Small intestine (tissue), 7 donors: ENCODE results near the gene ZBTB46. TPM values are rescaled to one million over a fixed set of nuclear protein-coding genes. Genes with fewer than 3 reads are reported as not detected.
A peak's percentile ranks its signal among the peaks of the same experiment; 100 is the strongest.

Source experiments
- DNase-seq, 2 donors: peaks; one replicate each; pipeline versions ENCODE4 v3.0.0 to v3.0.0-alpha.2; 2013
- FAIRE-seq: peaks from 2 replicates; lab custom pipeline; 2012; peaks lifted over from hg19 to GRCh38; lab: Jason Lieb, UNC
- H3K27ac ChIP-seq, 3 donors: one replicate each; pipeline ENCODE4 v1.5.1; 2013; ENCODE audit warnings: low read length in 2 of 3, mild to moderate bottlenecking in 2 of 3, control low read depth in 1 of 3, inconsistent platforms in 1 of 3, low read depth in 1 of 3, moderate library complexity in 1 of 3
- H3K27me3 ChIP-seq, 3 donors: one replicate each; pipeline ENCODE4 v1.6.1; 2013; ENCODE audit warnings: low read length in 3 of 3, inconsistent platforms in 1 of 3; ENCODE audit not compliant: control insufficient read depth in 3 of 3, insufficient read depth in 3 of 3
- H3K36me3 ChIP-seq, 3 donors: one replicate each; pipeline ENCODE4 v1.6.1; 2013; ENCODE audit warnings: low read length in 3 of 3, inconsistent platforms in 1 of 3, low read depth in 1 of 3, mild to moderate bottlenecking in 1 of 3, moderate library complexity in 1 of 3; ENCODE audit not compliant: control insufficient read depth in 3 of 3, insufficient read depth in 2 of 3
- H3K4me1 ChIP-seq, 3 donors: one replicate each; pipeline ENCODE4 v1.6.1; 2013; ENCODE audit warnings: low read length in 2 of 3, inconsistent platforms in 1 of 3, low read depth in 1 of 3, mild to moderate bottlenecking in 1 of 3, moderate library complexity in 1 of 3; ENCODE audit not compliant: control insufficient read depth in 3 of 3, insufficient read depth in 2 of 3
- H3K4me3 ChIP-seq, 3 donors: one replicate each; pipeline ENCODE4 v1.5.1; 2013; ENCODE audit warnings: low read length in 3 of 3, control low read depth in 1 of 3, inconsistent platforms in 1 of 3, low read depth in 1 of 3, mild to moderate bottlenecking in 1 of 3, moderate library complexity in 1 of 3
- H3K9me3 ChIP-seq, 2 donors: one replicate each; pipeline ENCODE4 v1.6.1; 2013; ENCODE audit warnings: low read depth in 1 of 2, low read length in 1 of 2; ENCODE audit not compliant: control insufficient read depth in 2 of 2, insufficient read depth in 1 of 2
- WGBS, 3 donors: extraction: QIAGEN DNeasy Blood & Tissue Kit; methylation state at CpG; one replicate each; pipeline ENCODE4 v1.1.7; 2013; 5-methylcytosine and 5-hydroxymethylcytosine counted together
- polyA plus RNA-seq, 4 donors: library from polyadenylated mRNA; stranded (reverse) in 3 of 4; unstranded in 1 of 4; fragments of 200-250 nt in 3 of 4; fragments of 120-200 nt in 1 of 4; gene quantifications; one replicate each; pipeline versions ENCODE4 v1.2.1 to v1.2.3, GENCODE V29; 2013
- donor health status: healthy with polysubstance abuse.
- donor health status: control.
- donor health status: control.
- donor health status: Bipolar disorder and iron deficiency.
- donor health status: healthy.

Gene ZBTB46
- polyA plus RNA-seq, 4 donors, result 1.1 to 3.1 (median 2.6) TPM; not detected in 1

DNA sequence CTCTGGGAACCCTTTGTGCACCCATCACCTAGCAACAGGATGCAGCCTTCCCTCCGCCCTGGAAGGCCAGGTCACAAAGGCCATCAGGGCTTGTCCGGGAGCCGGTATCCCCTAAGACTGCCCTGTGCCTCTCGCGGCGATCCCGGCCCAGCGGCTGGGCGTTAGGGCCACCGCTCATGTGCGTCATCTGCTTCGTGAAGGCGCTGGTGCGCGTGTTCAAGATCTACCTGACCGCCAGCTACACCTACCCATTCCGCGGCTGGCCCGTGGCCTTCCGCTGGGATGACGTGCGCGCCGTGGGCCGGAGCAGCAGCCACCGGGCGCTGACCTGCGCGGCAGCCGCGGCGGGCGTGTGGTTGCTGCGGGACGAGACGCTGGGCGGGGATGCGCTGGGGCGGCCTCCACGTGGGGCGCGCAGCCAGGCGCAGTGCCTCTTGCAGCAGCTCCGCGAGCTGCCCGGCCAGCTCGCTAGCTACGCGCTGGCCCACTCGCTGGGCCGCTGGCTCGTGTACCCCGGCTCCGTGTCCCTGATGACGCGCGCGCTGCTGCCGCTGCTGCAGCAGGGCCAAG, 30.4 kb upstream of the ZBTB46 start, which contains the start of gene ABHD16B:
ABHD16B (plus strand) TSS at position 134 of the 570 bp plus-strand sequence; CDS start at position 177, 43 bp downstream.
- 95 to 97% (median 96%) methylated on average over 45 to 59 of the region's 59 CpGs for WGBS, 3 donors

DNA sequence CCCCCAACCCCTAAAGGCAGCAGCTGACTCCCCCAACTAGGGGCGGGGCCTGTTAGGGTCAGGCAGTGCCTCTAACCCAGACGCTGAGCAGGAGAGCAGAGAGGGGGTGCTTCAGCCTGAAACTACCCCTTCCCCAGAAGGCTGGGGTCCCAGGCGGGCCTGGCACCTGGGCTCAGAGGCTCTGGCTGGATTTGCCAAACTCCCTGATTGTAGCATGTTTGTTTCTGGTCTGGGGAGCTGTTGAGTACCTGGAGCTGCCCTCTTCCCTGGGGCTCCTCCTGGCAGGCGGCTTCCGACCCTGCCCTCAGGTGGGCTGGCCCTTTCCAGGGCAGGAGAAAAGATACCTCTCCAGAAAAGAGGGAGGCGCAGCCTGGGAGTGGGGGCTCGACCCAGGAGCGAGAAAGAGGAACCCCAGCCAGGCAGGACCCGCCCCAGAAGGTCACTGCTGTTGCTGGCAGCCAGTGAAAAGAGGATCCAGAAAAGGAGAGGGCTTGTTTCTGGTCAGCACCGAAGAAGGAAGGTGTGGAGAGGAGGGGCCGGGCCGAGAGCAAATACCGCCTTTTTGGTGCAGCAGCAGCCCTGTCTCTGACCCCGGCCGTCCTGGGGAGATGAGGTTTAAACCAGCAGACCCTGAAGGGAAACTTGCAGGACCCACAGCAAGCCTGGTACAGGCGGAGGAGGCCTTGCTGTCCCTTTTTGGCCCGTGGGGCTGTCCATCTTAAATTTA, 29.4 kb upstream of the ZBTB46 start:
- Histone ChIP-seq H3K27ac (no peak overlapping the region), H3K4me3 (no peak overlapping the region), H3K4me1 (peaks cover 0 to 39% (median 0%) of the 10 kb centered on the region in 3 donors), H3K36me3 (peaks cover 0 to 24% (median 4%) of the 10 kb centered on the region in 3 donors), H3K27me3 (peaks cover 0 to 23% (median 3%) of the 10 kb centered on the region in 3 donors), H3K9me3 (no peaks in the 10 kb centered on the region)
- WGBS, 3 donors, result 73 to 77% (median 75%) methylated on average over 16 to 17 of the region's 17 CpGs
- no peak for FAIRE-seq
- DNase-seq, result no peak

More for the DNA sequence above, 30.4 kb upstream of the ZBTB46 start, which contains the start of gene ABHD16B:
- Histone ChIP-seq H3K27me3 (peaks cover 0 to 13% (median 0%) of the 10 kb centered on the region in 3 donors), H3K9me3 (no peaks in the 10 kb centered on the region), H3K4me3 (no peak within 1 kb of the TSS), H3K36me3 (peaks cover 0 to 24% (median 4%) of the 10 kb centered on the region in 3 donors), H3K4me1 (peaks cover 0 to 31% (median 0%) of the 10 kb centered on the region in 3 donors), H3K27ac (no peak within 1 kb of the TSS)
- FAIRE-seq, result no peak
- no peak for DNase-seq

DNA sequence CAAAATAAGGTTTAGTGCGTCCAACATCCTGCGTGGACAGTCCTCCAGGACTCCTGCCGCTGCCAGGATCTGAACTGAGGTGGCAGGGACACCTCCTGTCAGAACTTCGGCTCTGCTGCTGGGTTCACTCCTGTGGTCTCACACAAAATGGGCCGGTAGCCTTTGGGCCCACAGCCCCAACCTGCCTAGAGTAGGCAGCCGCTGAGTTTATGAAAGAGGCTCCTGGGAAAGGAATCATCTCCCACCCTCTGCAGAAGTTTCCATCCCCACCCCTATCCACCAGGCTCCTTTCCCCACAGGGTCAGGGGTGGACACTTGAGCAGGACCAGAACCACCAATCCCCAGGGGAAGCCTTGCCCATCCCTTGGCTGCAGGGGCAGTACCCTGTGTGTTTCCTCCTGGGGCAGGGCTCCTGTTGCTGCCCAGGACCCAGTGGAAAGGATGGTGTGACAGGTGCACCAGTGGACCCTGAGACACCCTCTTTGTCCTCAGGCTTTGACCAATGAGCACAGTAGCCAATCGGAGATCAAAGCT, 28.2 kb upstream of the ZBTB46 start:
- Histone ChIP-seq H3K36me3 (peaks cover 0 to 24% (median 4%) of the 10 kb centered on the region in 3 donors), H3K27me3 (peaks cover 0 to 35% (median 3%) of the 10 kb centered on the region in 3 donors), H3K27ac (peak overlapping the region in 2 of 3 donors; percentile 32 to 68), H3K4me1 (peaks cover 0 to 51% (median 0%) of the 10 kb centered on the region in 3 donors), H3K9me3 (no peaks in the 10 kb centered on the region), H3K4me3 (no peak overlapping the region)
- FAIRE-seq (no peak), DNase-seq (no peak)
- WGBS, 3 donors, result 37 to 44% (median 39%) methylated on average over 7 of the region's 7 CpGs

DNA sequence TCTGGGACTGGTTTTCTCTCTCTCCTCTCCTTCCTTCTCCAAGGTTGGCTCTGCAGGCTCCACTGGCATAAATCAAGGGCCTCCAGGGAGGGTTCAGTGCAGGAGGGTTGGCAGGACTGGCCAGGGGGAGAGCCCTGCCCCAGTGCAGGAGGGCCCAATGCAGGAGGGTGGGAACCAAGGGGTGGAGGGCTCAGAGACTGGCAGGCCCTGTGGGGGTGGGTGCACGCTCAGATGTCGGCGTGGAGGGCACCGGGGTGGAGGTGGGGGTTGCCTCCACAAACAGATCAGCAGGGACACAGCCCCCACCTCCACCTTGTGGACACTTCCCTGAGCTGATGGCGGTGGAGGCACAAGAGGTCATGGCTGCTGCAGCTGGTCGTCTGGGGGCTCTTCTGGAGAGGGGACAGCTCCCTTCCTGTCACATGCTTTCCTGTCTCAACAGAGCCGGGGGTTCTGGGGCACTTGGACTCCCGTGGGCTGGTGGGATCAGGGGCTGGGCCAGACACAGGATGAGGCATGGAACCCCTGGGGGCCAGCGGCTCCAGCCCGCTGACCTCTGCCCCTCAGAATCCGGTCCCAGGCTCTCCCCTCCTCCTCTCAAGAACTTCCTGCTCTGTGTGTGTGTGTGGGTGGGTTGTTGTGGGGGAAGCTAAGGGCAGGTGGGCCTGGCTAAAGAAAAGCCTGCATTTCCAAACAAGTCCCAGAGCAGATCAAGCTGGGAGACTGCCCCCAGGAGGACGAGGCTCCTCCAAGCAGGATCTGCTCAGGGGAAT, 27.5 kb upstream of the ZBTB46 start:
- Histone ChIP-seq H3K27ac (peak overlapping the region in 2 of 3 donors; percentile 32 to 68), H3K4me1 (peaks cover 0 to 52% (median 0%) of the 10 kb centered on the region in 3 donors), H3K4me3 (no peak overlapping the region), H3K9me3 (no peaks in the 10 kb centered on the region), H3K27me3 (peaks cover 0 to 41% (median 3%) of the 10 kb centered on the region in 3 donors), H3K36me3 (peaks cover 0 to 24% (median 4%) of the 10 kb centered on the region in 3 donors)
- WGBS, 3 donors, result 3 to 5% (median 3%) methylated on average over 12 of the region's 12 CpGs
- FAIRE-seq (no peak), DNase-seq (peak in 1 of 2 donors; percentile 42)

DNA sequence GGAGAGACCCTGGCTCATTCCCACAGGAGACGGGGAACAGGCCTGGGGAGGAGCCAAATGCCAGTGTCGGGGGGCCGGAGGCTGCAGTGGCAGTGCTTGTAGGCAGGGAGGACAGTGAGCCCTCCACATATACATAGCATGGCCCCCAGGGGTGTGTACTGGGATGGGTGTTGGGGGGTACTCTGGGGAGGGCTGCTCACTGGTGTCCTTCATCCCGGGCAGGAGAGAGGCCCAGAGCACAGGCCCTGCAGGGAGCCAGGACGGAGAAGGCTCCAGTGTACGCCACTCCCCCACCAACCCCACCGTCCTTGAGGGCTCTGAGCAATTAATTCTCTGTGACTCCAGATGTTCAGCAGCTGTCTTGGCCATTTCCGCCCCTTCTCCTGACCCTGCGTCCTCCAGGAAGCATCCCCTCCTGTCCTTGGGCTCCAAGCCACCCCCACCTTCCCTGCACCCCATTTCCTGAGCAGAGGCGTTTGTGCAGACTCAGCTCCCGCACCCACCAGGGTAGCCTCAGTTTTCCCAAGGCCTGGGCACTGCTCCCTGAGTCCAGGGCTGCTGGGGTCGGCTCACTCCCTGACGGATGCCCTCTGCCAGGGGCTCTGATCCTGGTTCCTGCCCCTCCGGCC, 26.8 kb upstream of the ZBTB46 start:
- peak in 1 of 2 donors; percentile 35 for DNase-seq
- Histone ChIP-seq H3K36me3 (peaks cover 0 to 18% (median 4%) of the 10 kb centered on the region in 3 donors), H3K27me3 (peaks cover 0 to 45% (median 3%) of the 10 kb centered on the region in 3 donors), H3K9me3 (no peaks in the 10 kb centered on the region), H3K4me3 (no peak overlapping the region), H3K27ac (peak overlapping the region in 2 of 3 donors; percentile 32 to 68), H3K4me1 (peaks cover 0 to 47% (median 0%) of the 10 kb centered on the region in 3 donors)
- FAIRE-seq, result no peak
- 12 to 22% (median 14%) methylated on average over 12 to 14 of the region's 14 CpGs for WGBS, 3 donors

DNA sequence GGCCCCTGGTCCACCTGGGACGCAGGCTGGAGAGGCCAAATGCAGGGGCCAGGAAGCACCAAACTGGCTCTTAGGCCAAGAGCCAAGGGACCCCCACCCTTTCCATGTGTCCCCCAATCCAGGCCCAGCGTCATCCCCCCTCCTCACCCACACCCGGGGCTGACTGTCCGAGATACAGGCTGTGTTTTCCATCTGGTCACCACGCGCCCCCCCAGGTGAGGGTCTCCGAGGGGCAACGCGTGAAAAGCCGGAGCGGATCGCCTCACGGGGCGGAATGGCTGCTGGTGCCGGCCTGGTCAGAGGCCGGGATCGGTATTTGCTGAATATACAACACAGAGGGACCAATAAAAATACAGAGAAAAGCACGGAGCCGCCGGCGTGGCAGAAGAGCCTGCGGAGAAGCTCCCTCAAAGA, 25.0 kb upstream of the ZBTB46 start:
- no peak overlapping the region for H3K27ac ChIP-seq
- peaks cover 0 to 48% (median 3%) of the 10 kb centered on the region in 3 donors for H3K27me3 ChIP-seq
- no peak for FAIRE-seq
- peaks cover 0 to 47% (median 0%) of the 10 kb centered on the region in 3 donors for H3K4me1 ChIP-seq
- H3K36me3 ChIP-seq, result peaks cover 0 to 6% (median 0%) of the 10 kb centered on the region in 3 donors
- DNase-seq, result no peak
- H3K9me3 ChIP-seq, result no peaks in the 10 kb centered on the region
- WGBS, 3 donors, result 44 to 63% (median 56%) methylated on average over 22 of the region's 22 CpGs
- no peak overlapping the region for H3K4me3 ChIP-seq

DNA sequence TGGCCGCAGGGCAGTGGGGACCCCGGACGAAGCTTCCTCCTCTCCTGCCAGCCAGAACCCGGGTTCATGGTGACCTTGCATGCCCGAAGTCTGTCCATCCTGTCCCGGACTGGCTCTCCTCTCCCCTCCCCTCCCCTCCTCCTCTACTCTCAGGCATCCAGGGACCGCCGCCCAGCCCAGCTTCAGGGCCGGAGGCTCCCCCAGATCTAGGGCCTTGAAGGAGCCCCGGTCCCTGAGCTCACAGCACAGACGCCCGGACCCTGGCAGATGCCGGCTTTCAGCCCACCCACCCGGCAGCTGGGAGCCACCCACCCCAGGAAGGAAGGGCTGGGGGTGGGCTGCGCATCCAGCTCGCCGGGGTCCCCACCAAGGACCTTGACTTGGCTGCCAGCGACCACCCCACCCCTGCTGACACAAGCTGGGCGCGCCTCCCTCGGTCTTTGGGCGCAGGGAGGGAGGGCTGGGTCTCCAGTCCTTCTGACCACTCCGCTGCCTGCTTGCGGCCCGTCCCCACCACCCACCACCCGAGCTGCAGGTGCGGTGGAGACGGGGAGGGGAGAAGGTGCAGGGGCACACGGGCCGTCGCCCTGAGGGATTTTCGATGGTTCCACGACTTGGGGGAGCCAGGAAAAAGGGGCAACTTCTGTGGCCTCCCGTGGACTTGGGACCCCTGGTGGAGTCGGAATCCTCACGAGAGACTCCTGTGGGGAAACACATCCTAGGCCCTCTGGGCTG, 24.5 kb upstream of the ZBTB46 start:
- H3K36me3 ChIP-seq, result peaks cover 0 to 2% (median 0%) of the 10 kb centered on the region in 3 donors
- H3K27ac ChIP-seq, result peak overlapping the region in 1 of 3 donors; percentile 22
- H3K9me3 ChIP-seq, result no peaks in the 10 kb centered on the region
- no peak overlapping the region for H3K4me3 ChIP-seq
- DNase-seq (no peak), FAIRE-seq (no peak)
- H3K27me3 ChIP-seq, result peaks cover 0 to 48% (median 3%) of the 10 kb centered on the region in 3 donors
- WGBS, 3 donors, result 20 to 38% (median 30%) methylated on average over 24 to 36 of the region's 36 CpGs
- H3K4me1 ChIP-seq, result peaks cover 0 to 47% (median 0%) of the 10 kb centered on the region in 3 donors
